ENCODE measurements around the gene ANXA11. TPM values are rescaled to one million over a fixed set of nuclear protein-coding genes. Genes with fewer than 3 reads are reported as not detected.

ANXA11 gene
- total and polyA plus RNA-seq, 2 of the 8 experiments (the other 6 are each of a cell fraction or from before 2014, with no cell fraction given): 40.5 to 84.9 TPM

- no peak for TF ChIP-seq CBX5 (IDR thresholded peaks at IDR 0.05; ENCODE audit: low read depth, low read length)
- no peak for TF ChIP-seq TEAD4 (IDR thresholded peaks at IDR 0.05; ENCODE audit: low read depth, low read length)
These were observed 6.4 kb upstream of the ANXA11 start (continued) for GRCh38 chr10:80211786-80212185.
